GM18907 (cell line): ENCODE data around the gene PYURF.
"Not testable (repeated sequence)": the region's sequence is repeated elsewhere in the genome, so short reads cannot be mapped to it uniquely, and the experiment has no call there.

Experiments used
- ATAC-seq: cut with Tn5 transposase; IDR thresholded peaks from one replicate; pipeline ENCODE4 v1.9.1; 2021; ENCODE audit warnings: mild to moderate bottlenecking, moderate library complexity; ENCODE audit not compliant: unreplicated experiment

The PYURF gene

GRCh38 chr4:88523325-88524129 lies at the start of gene PYURF:
PYURF (minus strand) TSS chr4:88523776; CDS start chr4:88523700, 76 bp downstream.
- peak; percentile 86 for ATAC-seq

GRCh38 chr4:88570001-88570400 lies 46.4 kb upstream of the PYURF start:
- no peak for ATAC-seq

- no peak for ATAC-seq
These were observed 44.0 kb upstream of the PYURF start for GRCh38 chr4:88567591-88567990.

GRCh38 chr4:88549815-88550214 lies 26.2 kb upstream of the PYURF start:
- ATAC-seq = no peak

- ATAC-seq = not testable (repeated sequence)
These were observed 15.9 kb upstream of the PYURF start for GRCh38 chr4:88539322-88540068.

- no peak for ATAC-seq
These were observed 14.1 kb upstream of the PYURF start for GRCh38 chr4:88537709-88538108.

GRCh38 chr4:88535090-88535755 lies 11.6 kb upstream of the PYURF start:
- no peak for ATAC-seq

GRCh38 chr4:88533937-88534750 lies 10.6 kb upstream of the PYURF start:
- ATAC-seq = no peak

GRCh38 chr4:88533088-88533790 lies 9.7 kb upstream of the PYURF start:
- no peak for ATAC-seq

- no peak for ATAC-seq
These were observed 8.0 kb upstream of the PYURF start for GRCh38 chr4:88531549-88531948.

- no peak for ATAC-seq
These were observed 5.3 kb upstream of the PYURF start for GRCh38 chr4:88528861-88529260.

GRCh38 chr4:88527787-88528186 lies 4.2 kb upstream of the PYURF start:
- peak; percentile 39 for ATAC-seq

- no peak for ATAC-seq
These were observed 2.7 kb upstream of the PYURF start for GRCh38 chr4:88526221-88526815.

- no peak for ATAC-seq
These were observed 595 bp upstream of the PYURF start for GRCh38 chr4:88524171-88524570.

- peak; percentile 28 for ATAC-seq
These were observed 763 bp downstream of the PYURF start for GRCh38 chr4:88522702-88523324.

- ATAC-seq = no peak
These were observed 4.7 kb downstream of the PYURF start for GRCh38 chr4:88518911-88519310.

GRCh38 chr4:88517825-88518224 lies 5.8 kb downstream of the PYURF start:
- no peak for ATAC-seq

- no peak for ATAC-seq
These were observed 6.8 kb downstream of the PYURF start for GRCh38 chr4:88516746-88517145.
